Hypothalamus (tissue), 51 donors: ENCODE measurements around the gene DCAF6.
A peak's percentile ranks its signal among the peaks of the same experiment; 100 is the strongest.
"Not testable (repeated sequence)": the region's sequence is repeated elsewhere in the genome, so short reads cannot be mapped to it uniquely, and the experiment has no call there.

Experiments
- DNase-seq, 51 donors: peaks; one replicate each; lab custom pipeline; 2025; lab: John Stamatoyannopoulos, UW

DCAF6 gene, protein sequence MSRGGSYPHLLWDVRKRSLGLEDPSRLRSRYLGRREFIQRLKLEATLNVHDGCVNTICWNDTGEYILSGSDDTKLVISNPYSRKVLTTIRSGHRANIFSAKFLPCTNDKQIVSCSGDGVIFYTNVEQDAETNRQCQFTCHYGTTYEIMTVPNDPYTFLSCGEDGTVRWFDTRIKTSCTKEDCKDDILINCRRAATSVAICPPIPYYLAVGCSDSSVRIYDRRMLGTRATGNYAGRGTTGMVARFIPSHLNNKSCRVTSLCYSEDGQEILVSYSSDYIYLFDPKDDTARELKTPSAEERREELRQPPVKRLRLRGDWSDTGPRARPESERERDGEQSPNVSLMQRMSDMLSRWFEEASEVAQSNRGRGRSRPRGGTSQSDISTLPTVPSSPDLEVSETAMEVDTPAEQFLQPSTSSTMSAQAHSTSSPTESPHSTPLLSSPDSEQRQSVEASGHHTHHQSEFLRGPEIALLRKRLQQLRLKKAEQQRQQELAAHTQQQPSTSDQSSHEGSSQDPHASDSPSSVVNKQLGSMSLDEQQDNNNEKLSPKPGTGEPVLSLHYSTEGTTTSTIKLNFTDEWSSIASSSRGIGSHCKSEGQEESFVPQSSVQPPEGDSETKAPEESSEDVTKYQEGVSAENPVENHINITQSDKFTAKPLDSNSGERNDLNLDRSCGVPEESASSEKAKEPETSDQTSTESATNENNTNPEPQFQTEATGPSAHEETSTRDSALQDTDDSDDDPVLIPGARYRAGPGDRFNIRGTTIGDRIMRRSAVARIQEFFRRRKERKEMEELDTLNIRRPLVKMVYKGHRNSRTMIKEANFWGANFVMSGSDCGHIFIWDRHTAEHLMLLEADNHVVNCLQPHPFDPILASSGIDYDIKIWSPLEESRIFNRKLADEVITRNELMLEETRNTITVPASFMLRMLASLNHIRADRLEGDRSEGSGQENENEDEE

GRCh38 chr1:167936068-167936929, at the start of gene DCAF6:
TSS of gene DCAF6 (plus strand) at chr1:167936683. CDS start at chr1:167936912, 229 bp downstream.
- DNase-seq, result peak; percentile 77 to 99 (median 93)

- not testable (repeated sequence) for DNase-seq
These were observed 49.3 kb upstream of the DCAF6 start for GRCh38 chr1:167887187-167887586.

GRCh38 chr1:167890400-167890799, 46.1 kb upstream of the DCAF6 start:
- DNase-seq, result no peak

DNA sequence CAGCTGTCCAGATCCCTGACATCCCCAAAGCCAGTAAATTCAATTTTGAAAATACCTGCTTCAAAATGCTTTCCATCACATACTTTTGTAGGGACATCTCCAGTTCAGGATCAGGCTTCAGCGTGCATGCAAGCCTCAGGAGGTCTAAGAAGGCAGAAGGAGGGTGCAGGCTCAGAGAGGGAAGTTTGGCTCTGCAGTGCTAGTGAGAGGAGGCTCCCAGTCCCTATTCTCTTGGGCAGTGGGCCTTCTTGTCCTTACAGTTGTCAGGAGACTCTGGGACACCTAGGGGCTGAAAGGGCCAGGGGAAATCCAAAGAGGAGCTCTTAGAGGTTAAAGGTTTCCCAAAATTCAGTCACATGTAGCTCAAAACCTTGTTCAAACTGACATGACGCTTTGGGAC, 42.7 kb upstream of the DCAF6 start:
- no peak for DNase-seq

DNA sequence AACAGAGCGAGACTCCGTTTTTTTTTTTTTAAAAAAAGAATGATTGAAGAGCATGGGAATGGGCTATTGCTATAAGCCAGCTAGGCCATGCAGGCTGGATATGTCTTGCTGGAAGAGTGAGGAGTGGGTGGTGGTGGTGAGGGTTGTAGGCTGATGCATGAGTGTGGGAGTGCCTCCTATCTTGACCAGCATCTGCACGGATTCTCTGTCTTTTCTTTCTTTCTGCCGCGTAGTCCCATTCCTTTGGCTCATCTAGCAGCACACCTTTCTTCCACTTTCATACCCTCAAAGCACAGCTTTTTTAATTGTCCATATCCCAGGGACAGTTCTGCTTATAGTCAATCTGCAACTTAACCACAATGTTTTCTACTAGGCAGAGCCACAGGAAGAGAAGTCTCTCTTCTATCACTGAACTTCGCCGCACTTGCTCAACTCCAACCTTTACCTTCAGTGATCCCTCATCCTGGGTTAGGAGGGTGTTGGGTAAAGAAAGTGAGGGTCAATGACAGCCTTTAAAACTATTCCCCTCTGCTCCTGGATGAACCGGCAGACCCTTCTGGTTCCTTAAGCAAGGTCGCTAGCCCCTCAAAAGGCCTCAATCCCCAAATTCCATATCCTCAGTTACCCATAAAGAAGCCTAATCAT, 37.8 kb upstream of the DCAF6 start:
- no peak for DNase-seq

- no peak for DNase-seq
These were observed 37.2 kb upstream of the DCAF6 start for GRCh38 chr1:167899253-167899681.

DNA sequence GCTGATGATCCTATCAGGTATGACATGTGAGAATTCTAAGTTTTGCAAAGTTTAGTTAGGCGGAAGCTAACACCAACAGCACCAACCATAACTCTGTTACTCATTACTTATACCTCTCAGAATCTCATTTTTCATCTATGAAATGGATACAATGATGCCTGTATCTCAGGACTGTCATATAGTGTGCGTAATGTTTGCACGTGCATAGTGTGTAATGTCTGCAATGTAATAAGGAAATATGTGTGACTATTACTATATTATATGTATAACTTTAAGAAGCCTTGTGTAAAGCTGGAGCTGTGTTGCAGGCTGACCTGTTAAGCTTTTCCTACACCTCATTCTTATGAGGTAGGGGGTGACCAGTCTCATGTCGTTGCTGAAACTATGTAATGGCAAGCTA, 35.6 kb upstream of the DCAF6 start:
- DNase-seq, result no peak

DNA sequence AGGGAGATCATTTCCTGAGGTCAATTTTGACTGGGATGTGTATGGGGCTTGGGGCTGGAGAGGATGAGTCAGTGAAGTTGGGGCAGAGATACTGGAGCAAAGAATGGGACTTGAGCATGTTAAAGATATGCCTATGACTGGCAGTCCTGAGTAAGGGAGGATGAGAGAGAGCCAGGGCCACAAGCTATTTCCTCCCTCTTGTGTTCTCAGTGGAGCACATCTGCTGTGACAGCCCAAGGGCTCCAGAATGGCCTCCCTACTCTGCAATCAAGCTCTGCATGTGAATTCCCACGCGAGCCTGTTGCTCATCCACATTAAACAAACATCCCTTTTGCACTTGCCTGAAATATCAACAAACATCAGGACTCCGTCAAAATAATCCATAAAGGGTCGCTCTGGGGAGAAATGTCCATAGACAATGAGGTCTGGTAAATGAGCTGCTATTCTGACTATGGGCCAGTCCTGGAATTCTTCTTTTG, 31.8 kb upstream of the DCAF6 start:
- DNase-seq, result no peak

DNA sequence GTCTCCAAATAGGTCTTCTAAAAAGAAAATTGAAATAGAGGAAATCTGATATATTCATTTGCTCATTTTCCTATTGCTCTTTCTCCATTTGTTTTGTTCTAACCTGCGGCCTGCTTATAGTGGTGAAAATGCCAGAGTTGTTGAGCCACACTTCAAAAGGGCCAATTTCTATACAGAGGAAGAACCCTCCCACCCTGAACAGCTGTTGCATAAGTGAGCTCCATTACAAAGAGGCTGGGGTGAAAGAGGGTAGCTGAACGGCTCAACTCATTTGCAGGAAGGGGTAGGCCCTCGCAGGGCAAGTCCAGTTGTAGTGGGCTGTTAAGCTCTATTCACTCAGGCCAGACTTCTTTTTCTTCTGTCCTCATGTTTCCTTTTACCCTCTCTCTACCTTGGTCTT, 31.3 kb upstream of the DCAF6 start:
- no peak for DNase-seq

GRCh38 chr1:167905671-167906070, 30.8 kb upstream of the DCAF6 start:
- DNase-seq, result no peak

DNA sequence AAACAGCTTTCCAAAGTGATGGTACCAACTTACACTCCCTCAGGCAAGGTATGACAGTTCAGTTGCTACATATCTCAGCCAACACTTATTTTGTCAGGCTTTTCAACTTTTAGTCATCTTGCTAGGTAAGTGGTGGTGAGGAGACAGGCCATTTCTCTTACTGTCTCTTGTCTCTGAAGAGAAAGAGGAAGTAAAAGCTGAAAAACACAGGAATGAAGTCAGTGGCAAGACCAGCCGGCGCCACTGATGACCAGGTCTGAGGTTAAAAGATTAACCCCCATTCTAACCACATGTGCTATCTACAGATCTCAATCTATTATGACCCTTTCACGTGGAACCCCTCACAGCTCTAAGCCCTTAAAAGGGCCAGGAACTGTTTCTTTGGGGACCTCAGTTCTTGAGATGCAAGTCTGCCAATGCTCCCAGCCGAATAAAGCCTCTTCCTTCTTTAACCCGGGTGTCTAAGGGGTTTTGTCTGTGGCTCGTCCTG, 26.7 kb upstream of the DCAF6 start:
- DNase-seq, result no peak

DNA sequence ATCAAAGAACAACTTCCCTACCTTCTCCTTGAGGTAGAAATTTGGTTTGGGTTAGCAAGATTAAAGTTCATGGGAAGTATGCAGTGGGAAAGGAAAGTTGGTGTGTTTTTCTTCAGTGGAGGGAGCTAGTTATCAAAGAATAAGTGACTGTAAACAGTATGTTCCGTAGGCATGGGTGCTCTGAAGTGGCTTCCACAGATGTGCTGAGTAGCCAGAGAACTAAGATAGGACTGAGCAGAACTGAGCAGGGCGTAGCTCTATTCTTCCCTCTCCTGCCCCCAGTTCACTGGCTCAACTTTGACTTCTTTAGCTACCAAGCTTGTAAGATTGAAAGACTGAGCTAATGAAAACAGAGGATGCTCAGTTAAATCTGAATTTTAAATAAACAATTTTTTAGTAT, 26.0 kb upstream of the DCAF6 start:
- no peak for DNase-seq

- no peak for DNase-seq
These were observed 25.1 kb upstream of the DCAF6 start for GRCh38 chr1:167911413-167911812.

GRCh38 chr1:167912294-167912693, 24.2 kb upstream of the DCAF6 start:
- no peak for DNase-seq

DNA sequence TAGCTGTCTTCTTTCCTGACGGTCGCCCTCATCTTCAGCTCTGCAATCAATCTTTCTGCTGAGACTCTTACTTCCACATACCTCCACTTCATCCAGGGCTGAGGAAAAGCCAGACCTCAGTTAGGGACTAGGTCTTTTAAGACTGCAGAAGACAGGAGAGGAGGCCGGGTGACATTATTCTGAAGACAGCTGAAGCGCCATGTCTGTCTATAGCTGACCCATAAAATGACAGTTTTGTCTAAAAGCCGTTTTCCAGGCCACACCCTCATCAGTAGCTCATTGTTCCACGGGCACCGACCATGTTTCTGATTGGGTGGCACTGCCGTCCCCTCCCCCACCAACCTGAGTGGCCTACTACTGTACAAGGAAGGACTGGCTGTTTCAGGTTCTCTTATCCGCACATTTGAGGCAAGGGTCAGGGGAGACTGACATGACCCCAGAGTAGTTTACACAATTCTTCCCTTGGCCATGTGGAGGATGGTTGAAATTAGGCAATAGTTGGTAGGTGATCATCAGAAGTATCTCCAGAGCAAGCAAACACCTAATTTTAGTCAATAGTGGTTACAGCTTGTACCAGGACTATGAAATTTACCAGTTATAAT, 22.5 kb upstream of the DCAF6 start, which contains the start of gene ADCY10:
Gene ADCY10, minus strand, starts transcription at position 240 of the 602 bp plus-strand sequence. CDS start 8,994 bp downstream, outside the sequence.
- no peak for DNase-seq

- DNase-seq, result no peak
These were observed 20.9 kb upstream of the DCAF6 start for GRCh38 chr1:167915569-167915968.

GRCh38 chr1:167916766-167917511, 19.5 kb upstream of the DCAF6 start:
- no peak for DNase-seq

DNA sequence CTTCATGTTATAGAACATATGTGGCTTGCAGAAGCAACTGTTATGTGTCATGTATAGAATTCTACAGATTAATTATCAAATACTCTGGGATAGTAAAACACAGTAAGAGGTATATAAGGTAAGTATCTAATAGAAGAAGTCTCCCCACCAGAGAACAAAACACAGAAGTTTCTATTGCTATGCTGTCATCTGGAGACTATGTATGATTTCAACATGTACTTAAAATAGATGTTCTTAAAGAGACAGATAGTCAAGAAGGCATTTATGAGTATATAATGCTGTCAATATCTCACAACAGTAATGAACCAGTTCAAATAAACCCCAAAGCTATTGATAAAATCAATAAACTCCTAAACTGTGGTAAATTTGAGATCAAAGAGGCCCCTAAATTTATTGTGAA, 14.5 kb upstream of the DCAF6 start:
- DNase-seq, result no peak
